ENCODE data around the gene MSN.
"Not testable (repeated sequence)": the region's sequence is repeated elsewhere in the genome, so short reads cannot be mapped to it uniquely, and the experiment has no call there.

MSN gene

GRCh38 chrX:65667503-65668376 lies at the start of gene MSN:
Gene MSN, plus strand, starts transcription at chrX:65667654. Its CDS starts 188 bp downstream, at chrX:65667842.
- H3K9me3 ChIP-seq (ENCODE audit: control insufficient read depth, insufficient read depth, low read length): peaks cover 48% of the 10 kb centered on the region
- no peaks in the 10 kb centered on the region for H3K27me3 ChIP-seq (ENCODE audit: control insufficient read depth, insufficient read depth, low read length)
- 0 out of 2 replicates have a peak, but pooled peaks cover 9% of the 10 kb centered on the region for H3K4me1 ChIP-seq (ENCODE audit: control insufficient read depth, insufficient read depth, low read length)
- peak within 1 kb of the TSS; percentile 89 for H3K27ac ChIP-seq (ENCODE audit: low read depth, low read length)
- no peaks in the 10 kb centered on the region for H3K36me3 ChIP-seq (ENCODE audit: control insufficient read depth, insufficient read depth, low read length)
- H3K4me3 ChIP-seq (ENCODE audit: low read depth, low read length): peak within 1 kb of the TSS; percentile 66
- peak within 1 kb of the TSS; percentile 81 for H3K9ac ChIP-seq (ENCODE audit: low read depth, low read length)

DNA sequence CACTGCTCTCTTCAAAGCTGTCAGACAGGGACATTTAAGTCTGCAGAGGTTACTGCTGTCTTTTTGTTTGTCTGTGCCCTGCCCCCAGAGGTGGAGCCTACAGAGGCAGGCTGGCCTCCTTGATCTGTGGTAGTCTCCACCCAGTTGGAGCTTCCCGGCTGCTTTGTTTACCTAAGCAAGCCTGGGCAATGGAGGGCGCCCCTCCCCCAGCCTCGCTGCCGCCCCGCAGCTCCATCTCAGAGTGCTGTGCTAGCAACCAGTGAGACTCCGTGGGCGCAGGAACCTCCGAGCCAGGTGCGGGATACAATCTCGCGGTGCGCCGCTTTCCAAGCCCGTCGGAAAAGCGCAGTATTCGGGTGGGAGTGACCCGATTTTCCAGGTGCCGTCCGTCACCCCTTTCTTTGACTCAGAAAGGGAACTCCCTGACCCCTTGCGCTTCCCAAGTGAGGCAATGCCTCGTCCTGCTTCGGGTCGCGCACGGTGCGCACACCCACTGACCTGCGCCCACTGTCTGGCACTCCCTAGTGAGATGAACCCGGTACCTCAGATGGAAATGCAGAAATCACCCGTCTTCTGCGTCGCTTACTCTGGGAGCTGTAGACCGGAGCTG lies 47.3 kb upstream of the MSN start:
- not testable (repeated sequence) for H3K27me3 ChIP-seq (ENCODE audit: control insufficient read depth, insufficient read depth, low read length); H3K4me1 ChIP-seq (ENCODE audit: control insufficient read depth, insufficient read depth, low read length); H3K9ac ChIP-seq (ENCODE audit: low read depth, low read length); H3K27ac ChIP-seq (ENCODE audit: low read depth, low read length); H3K36me3 ChIP-seq (ENCODE audit: control insufficient read depth, insufficient read depth, low read length)
- Histone ChIP-seq H3K4me3 (ENCODE audit: low read depth, low read length) (peak overlapping the region; percentile 48; the same call in 1 of the 2 replicates), H3K9me3 (ENCODE audit: control insufficient read depth, insufficient read depth, low read length) (peaks cover 29% of the 10 kb centered on the region)

DNA sequence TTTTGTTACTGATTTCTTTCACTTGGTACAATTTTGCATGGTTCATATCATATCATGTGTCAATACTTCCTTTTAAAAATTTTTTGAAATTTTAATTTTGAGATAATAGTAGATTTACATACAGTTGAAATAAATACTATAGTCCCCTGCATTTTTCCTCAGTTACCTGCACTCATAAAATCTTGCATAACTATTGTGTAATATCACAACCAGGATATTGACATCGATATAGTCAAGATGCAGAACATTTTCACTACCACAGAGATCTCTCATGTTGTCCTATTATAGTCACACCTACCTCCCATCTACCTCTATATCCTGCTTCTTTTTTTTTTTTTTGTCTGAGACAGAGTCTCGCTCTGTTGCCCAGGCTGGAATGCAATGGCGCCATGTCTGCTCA lies 36.7 kb upstream of the MSN start:
- no peak overlapping the region for H3K4me3 ChIP-seq (ENCODE audit: low read depth, low read length)
- H3K36me3 ChIP-seq (ENCODE audit: control insufficient read depth, insufficient read depth, low read length): no peaks in the 10 kb centered on the region
- peaks cover 56% of the 10 kb centered on the region for H3K9me3 ChIP-seq (ENCODE audit: control insufficient read depth, insufficient read depth, low read length)
- no peaks in the 10 kb centered on the region for H3K4me1 ChIP-seq (ENCODE audit: control insufficient read depth, insufficient read depth, low read length)
- H3K9ac ChIP-seq (ENCODE audit: low read depth, low read length): no peak overlapping the region
- H3K27ac ChIP-seq (ENCODE audit: low read depth, low read length): no peak overlapping the region
- no peaks in the 10 kb centered on the region for H3K27me3 ChIP-seq (ENCODE audit: control insufficient read depth, insufficient read depth, low read length)

DNA sequence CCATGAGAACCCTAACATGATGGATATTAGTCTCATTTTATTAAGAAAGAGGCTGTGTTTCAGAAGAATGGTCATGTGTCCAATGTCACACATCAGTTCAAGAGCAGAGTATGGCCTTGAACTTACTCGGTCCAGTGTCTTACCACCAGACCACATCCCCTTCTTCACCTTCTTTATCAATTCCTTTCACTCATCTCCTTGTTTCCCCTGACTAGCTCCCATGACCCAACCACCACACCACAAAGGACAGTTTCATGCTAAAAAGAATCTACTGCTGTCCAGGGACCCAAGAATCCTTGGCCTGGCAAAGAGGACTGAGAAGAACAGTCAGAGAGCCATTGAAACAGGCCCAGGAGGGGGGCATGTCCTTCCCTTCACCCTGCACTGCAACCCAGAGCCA lies 33.6 kb upstream of the MSN start:
- Histone ChIP-seq H3K27ac (ENCODE audit: low read depth, low read length) (no peak overlapping the region), H3K9me3 (ENCODE audit: control insufficient read depth, insufficient read depth, low read length) (peaks cover 37% of the 10 kb centered on the region), H3K27me3 (ENCODE audit: control insufficient read depth, insufficient read depth, low read length) (no peaks in the 10 kb centered on the region), H3K4me3 (ENCODE audit: low read depth, low read length) (no peak overlapping the region), H3K4me1 (ENCODE audit: control insufficient read depth, insufficient read depth, low read length) (no peaks in the 10 kb centered on the region), H3K36me3 (ENCODE audit: control insufficient read depth, insufficient read depth, low read length) (no peaks in the 10 kb centered on the region), H3K9ac (ENCODE audit: low read depth, low read length) (no peak overlapping the region)

GRCh38 chrX:65634732-65635131 lies 32.7 kb upstream of the MSN start:
- H3K9me3 ChIP-seq (ENCODE audit: control insufficient read depth, insufficient read depth, low read length): peaks cover 43% of the 10 kb centered on the region
- no peaks in the 10 kb centered on the region for H3K27me3 ChIP-seq (ENCODE audit: control insufficient read depth, insufficient read depth, low read length)
- H3K36me3 ChIP-seq (ENCODE audit: control insufficient read depth, insufficient read depth, low read length): no peaks in the 10 kb centered on the region
- H3K9ac ChIP-seq (ENCODE audit: low read depth, low read length): no peak overlapping the region
- no peak overlapping the region for H3K27ac ChIP-seq (ENCODE audit: low read depth, low read length)
- no peaks in the 10 kb centered on the region for H3K4me1 ChIP-seq (ENCODE audit: control insufficient read depth, insufficient read depth, low read length)
- H3K4me3 ChIP-seq (ENCODE audit: low read depth, low read length): no peak overlapping the region

DNA sequence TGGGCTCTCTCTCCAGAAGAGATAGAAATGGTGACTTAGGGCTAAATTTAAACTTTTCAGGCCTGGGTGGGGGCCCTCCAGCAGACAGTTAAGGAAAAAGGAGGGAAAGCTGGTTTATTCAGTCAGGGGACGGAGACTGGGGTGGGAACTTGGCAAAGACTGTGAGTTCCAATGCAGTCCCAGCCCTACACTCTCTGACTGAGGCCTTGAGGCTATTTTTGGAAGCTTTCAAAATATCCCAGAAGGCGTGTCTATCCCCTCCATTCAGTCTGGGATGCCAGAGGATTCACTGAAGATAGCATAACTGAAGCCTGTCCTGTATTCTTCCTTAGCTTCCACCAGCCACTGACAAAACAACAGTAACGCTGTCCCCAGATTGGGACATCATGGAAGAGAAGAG lies 32.1 kb upstream of the MSN start:
- no peak overlapping the region for H3K9ac ChIP-seq (ENCODE audit: low read depth, low read length)
- H3K27ac ChIP-seq (ENCODE audit: low read depth, low read length): no peak overlapping the region
- H3K4me1 ChIP-seq (ENCODE audit: control insufficient read depth, insufficient read depth, low read length): no peaks in the 10 kb centered on the region
- H3K27me3 ChIP-seq (ENCODE audit: control insufficient read depth, insufficient read depth, low read length): no peaks in the 10 kb centered on the region
- H3K36me3 ChIP-seq (ENCODE audit: control insufficient read depth, insufficient read depth, low read length): no peaks in the 10 kb centered on the region
- H3K4me3 ChIP-seq (ENCODE audit: low read depth, low read length): no peak overlapping the region
- H3K9me3 ChIP-seq (ENCODE audit: control insufficient read depth, insufficient read depth, low read length): peaks cover 45% of the 10 kb centered on the region

- Histone ChIP-seq H3K4me1 (ENCODE audit: control insufficient read depth, insufficient read depth, low read length) (no peaks in the 10 kb centered on the region), H3K9me3 (ENCODE audit: control insufficient read depth, insufficient read depth, low read length) (peaks cover 44% of the 10 kb centered on the region), H3K36me3 (ENCODE audit: control insufficient read depth, insufficient read depth, low read length) (no peaks in the 10 kb centered on the region), H3K27me3 (ENCODE audit: control insufficient read depth, insufficient read depth, low read length) (no peaks in the 10 kb centered on the region), H3K9ac (ENCODE audit: low read depth, low read length) (no peak overlapping the region), H3K4me3 (ENCODE audit: low read depth, low read length) (no peak overlapping the region), H3K27ac (ENCODE audit: low read depth, low read length) (no peak overlapping the region)
These were observed 31.6 kb upstream of the MSN start for GRCh38 chrX:65635822-65636221.

DNA sequence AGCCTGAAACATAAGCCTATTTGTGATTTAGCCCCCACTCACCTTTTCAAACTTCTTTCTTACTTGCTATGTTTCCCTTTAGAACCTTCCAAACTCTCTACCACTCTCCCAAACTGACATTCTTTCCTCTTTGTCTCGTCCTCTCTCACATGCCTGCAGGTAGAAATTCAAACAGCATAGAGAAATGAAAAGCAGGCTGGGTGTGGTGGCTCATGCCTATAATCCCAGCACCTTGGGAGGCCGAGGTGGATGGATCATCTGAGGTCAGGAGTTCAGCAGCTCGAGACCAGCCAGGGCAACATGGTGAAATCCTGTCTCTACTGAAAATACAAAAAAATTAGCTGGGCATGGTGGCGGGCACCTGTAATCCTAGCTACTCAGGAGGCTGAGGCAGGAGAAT lies 31.2 kb upstream of the MSN start:
- not testable (repeated sequence) for H3K27ac ChIP-seq (ENCODE audit: low read depth, low read length); H3K36me3 ChIP-seq (ENCODE audit: control insufficient read depth, insufficient read depth, low read length); H3K27me3 ChIP-seq (ENCODE audit: control insufficient read depth, insufficient read depth, low read length); H3K4me3 ChIP-seq (ENCODE audit: low read depth, low read length); H3K9ac ChIP-seq (ENCODE audit: low read depth, low read length); H3K4me1 ChIP-seq (ENCODE audit: control insufficient read depth, insufficient read depth, low read length)
- peaks cover 41% of the 10 kb centered on the region for H3K9me3 ChIP-seq (ENCODE audit: control insufficient read depth, insufficient read depth, low read length)

GRCh38 chrX:65637335-65637734 lies 30.1 kb upstream of the MSN start:
- Histone ChIP-seq H3K9ac (ENCODE audit: low read depth, low read length) (no peak overlapping the region), H3K4me1 (ENCODE audit: control insufficient read depth, insufficient read depth, low read length) (no peaks in the 10 kb centered on the region), H3K4me3 (ENCODE audit: low read depth, low read length) (no peak overlapping the region), H3K27ac (ENCODE audit: low read depth, low read length) (no peak overlapping the region), H3K9me3 (ENCODE audit: control insufficient read depth, insufficient read depth, low read length) (peaks cover 37% of the 10 kb centered on the region), H3K36me3 (ENCODE audit: control insufficient read depth, insufficient read depth, low read length) (no peaks in the 10 kb centered on the region), H3K27me3 (ENCODE audit: control insufficient read depth, insufficient read depth, low read length) (no peaks in the 10 kb centered on the region)

GRCh38 chrX:65642914-65643491 lies 24.5 kb upstream of the MSN start:
- Histone ChIP-seq H3K36me3 (ENCODE audit: control insufficient read depth, insufficient read depth, low read length) (no peaks in the 10 kb centered on the region), H3K27ac (ENCODE audit: low read depth, low read length) (no peak overlapping the region), H3K4me3 (ENCODE audit: low read depth, low read length) (no peak overlapping the region), H3K4me1 (ENCODE audit: control insufficient read depth, insufficient read depth, low read length) (no peaks in the 10 kb centered on the region), H3K9ac (ENCODE audit: low read depth, low read length) (no peak overlapping the region), H3K27me3 (ENCODE audit: control insufficient read depth, insufficient read depth, low read length) (no peaks in the 10 kb centered on the region), H3K9me3 (ENCODE audit: control insufficient read depth, insufficient read depth, low read length) (peaks cover 21% of the 10 kb centered on the region)

- Histone ChIP-seq H3K4me3 (ENCODE audit: low read depth, low read length) (no peak overlapping the region), H3K27me3 (ENCODE audit: control insufficient read depth, insufficient read depth, low read length) (no peaks in the 10 kb centered on the region), H3K27ac (ENCODE audit: low read depth, low read length) (no peak overlapping the region), H3K9ac (ENCODE audit: low read depth, low read length) (no peak overlapping the region), H3K4me1 (ENCODE audit: control insufficient read depth, insufficient read depth, low read length) (no peaks in the 10 kb centered on the region), H3K9me3 (ENCODE audit: control insufficient read depth, insufficient read depth, low read length) (peaks cover 18% of the 10 kb centered on the region), H3K36me3 (ENCODE audit: control insufficient read depth, insufficient read depth, low read length) (no peaks in the 10 kb centered on the region)
These were observed 23.9 kb upstream of the MSN start for GRCh38 chrX:65643531-65644052.

All from HUES48 (cell line).